Stimulated activated naive CD8-positive, alpha-beta T cell treated with anti-CD3 and anti-CD28 coated beads, Interleukin-15, Interleukin-2, amounts not matched to agents 100 U/mL and 50 U/mL, for 24 hours (primary cell): ENCODE results near the gene PRRX1.

ENCODE experiments used
- ATAC-seq: fragments of 150-1000 bp; cut with Tn5 transposase; one replicate; pipeline ENCODE4 v1.10.0; 2021
- DNase-seq: peaks from one replicate; pipeline ENCODE4 v3.0.0; 2021

PRRX1 gene

DNA sequence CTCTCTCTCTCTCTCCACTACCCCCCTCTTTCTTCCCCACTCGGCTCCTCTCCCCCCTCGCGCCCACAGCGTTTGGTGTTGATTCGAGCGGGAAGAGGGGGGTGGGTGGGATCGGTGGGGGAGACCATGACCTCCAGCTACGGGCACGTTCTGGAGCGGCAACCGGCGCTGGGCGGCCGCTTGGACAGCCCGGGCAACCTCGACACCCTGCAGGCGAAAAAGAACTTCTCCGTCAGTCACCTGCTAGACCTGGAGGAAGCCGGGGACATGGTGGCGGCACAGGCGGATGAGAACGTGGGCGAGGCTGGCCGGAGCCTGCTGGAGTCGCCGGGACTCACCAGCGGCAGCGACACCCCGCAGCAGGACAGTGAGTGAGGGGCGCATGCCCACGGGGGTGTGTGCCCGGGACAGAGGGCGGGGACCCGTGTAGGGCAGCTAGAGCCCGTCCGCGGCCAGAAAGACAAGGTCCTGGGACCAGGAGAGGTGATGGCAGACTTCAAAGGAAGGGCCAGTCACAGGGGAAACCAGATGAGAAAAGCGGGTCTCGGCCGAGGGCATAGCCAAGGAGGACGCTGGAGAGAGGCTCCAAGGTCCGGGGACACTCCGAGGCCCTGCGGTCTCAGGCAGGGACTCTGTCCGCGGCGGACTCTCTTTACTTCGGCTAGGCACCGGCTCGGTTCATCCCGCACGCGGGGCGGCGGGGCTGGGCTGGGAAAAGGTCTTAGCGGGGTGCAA lies at the start of gene PRRX1:
PRRX1 (plus strand) TSS at position 39 of the 735 bp plus-strand sequence; CDS start at position 127, 88 bp downstream.
- no peak for ATAC-seq

DNA sequence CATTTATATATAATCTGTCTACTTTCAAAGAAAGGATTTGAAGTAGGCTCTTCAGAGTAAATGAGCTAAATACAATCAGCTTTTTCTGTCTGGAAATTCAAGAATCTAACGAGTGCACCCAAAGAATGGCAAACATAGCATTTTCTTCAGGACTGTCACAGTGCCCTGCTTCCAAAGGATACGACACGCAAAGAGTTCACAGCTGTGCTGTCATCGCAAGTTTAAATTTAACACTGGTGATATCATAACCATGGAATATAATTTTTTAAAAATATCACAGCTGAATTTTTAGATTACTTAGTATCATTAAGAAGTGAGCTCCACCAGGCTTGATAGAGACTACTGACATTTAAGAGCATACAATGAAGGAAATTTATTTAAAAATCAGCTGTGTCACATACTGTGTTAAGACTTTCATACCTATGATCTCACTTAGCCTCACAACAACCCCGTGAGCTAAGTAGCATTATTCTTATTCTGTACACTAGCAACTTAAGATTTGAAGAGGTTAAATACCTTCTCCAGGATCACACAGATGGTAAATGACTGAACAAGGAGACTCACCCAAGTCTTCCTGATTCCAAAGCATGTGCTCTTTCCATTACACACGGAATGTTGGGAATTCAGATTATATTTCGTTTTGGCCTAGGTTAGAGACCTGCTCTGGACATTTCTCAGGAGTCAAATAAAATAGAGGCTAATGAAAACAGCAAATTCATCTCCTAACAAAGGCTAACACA lies 46.2 kb upstream of the PRRX1 start:
- ATAC-seq (no peak), DNase-seq (no peak)

More for the DNA sequence above, at the start of gene PRRX1:
- no peak for DNase-seq

DNA sequence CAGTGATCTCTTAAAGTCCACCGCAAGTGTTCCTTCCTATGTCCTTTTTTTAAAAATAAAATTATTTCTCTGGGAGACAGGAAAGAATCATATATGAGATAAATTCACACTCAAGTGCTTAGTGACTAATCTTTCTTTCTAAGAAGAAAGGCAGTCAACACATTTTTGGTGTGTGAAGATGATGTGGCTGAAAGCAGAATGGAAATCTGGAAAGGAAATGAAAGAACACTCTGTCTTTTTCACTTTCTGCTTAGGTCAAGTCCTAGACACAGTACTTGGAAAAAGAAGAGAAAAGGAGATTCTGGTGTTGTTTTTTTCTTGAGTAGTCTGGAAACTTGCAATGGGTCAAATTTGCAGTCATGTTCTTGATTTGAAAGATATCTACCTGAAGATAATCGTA lies 45.5 kb upstream of the PRRX1 start:
- ATAC-seq: no peak
- no peak for DNase-seq

DNA sequence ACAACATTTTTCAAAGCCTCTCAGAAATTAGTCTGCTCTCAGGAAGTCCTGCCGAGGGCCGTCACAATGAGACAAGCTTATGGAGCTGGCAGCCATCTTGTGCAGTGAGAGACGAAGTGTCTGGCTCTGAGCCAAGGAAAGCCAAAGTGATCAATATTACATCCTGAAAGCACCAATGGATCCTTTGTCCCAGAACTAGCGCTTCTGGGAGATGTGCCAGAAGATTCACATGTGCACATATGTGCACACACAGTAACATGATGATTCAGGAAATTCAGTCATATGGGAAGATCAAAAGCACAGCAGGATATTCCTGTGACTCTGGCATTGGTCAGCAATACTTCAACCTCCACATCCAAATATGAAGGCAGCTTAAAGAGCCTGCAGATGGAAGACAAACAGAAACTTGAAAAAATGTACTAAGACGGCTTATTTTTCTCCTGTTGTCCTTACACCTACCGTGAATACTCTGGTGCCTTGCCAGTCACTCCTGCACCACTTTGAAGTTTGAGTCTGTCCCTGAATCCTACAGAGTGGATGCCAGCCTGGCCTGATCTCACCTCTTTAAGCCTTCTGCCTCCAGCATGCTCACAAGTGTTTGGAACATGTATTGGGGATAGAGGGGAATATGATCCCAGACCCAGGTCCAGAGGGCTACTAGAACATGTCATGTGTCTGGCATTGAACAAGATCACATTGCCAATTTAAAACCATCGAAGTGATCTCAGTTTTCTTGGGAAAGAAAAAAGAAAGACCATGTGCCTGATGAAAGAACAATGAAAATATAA lies 44.5 kb upstream of the PRRX1 start:
- no peak for ATAC-seq
- DNase-seq: no peak

DNA sequence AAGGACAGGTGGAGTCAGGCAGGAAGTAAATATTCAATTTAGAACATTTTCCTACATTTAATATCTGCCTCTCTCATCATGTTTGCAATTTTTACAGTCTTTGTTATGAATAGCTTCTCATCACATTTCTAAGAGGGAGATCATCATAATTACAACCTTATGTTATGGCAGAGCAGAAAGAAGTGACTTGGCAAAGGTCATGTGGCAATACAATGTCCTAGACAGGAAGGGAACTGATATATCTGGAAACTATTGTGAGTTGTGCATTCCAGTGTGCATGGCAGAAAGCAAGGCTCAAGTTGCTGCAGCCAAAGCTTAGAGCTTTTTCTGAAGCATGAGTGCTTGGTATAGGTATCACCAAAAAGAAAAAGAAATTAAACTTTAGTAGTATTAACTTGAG lies 43.8 kb upstream of the PRRX1 start:
- ATAC-seq (no peak), DNase-seq (no peak)

DNA sequence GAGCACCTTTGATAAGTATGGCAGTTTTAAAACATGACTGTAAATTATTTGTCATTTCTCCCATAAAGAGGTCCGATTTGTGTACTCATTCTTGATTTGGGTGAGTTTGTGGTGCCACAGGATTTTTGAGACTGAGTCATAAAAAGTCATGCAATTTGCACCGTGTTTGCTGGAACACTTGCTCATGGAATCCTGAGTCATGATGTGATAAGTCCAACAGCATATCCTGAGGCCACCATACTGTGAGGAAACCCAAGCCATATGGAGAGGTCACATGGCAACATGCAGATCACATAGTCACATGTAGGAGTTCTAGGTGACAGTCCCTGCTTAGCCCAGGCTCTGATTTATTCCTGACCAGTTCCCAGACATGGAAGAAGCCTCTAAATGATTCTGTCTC lies 40.8 kb upstream of the PRRX1 start:
- no peak for DNase-seq
- no peak for ATAC-seq

DNA sequence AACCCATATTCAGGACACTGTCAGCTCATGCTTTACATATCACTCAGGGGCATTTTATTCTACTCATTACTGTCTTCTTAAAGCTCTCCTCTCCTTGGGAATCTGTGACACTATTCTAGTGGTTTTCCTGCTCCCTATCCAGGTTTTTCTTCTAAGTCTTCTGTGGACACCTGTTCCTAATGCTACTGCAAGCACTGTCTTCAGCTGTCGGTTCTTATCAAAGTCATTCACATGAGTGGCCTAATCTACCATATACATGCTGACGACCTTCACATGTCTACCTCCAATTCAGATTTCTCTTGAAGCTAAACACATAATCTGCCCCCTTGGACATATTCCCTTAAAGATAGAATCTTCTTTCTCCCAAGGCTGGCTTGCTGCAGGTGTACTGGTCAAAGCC lies 39.8 kb upstream of the PRRX1 start:
- no peak for ATAC-seq
- DNase-seq: no peak

DNA sequence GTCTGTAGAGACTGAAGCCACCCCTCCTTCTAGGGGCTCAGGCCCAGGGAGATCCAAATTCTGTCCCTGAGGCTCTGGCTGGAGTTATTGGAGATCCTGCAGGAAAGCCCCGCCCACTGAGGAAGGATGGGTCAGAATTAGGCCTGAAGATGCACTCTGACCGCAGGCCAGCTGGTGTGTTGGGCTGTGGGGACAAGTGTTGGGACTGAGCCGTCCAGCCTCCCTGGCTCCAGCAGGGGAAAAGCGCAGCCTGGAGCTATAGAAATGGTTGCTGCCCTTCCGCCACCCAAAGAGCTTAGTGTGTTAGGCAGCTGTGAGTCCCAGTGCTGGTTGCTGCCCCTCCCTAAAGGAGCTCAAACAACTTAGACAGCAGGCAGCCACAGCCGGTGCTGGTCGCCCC lies 33.0 kb upstream of the PRRX1 start:
- ATAC-seq: no peak
- no peak for DNase-seq

DNA sequence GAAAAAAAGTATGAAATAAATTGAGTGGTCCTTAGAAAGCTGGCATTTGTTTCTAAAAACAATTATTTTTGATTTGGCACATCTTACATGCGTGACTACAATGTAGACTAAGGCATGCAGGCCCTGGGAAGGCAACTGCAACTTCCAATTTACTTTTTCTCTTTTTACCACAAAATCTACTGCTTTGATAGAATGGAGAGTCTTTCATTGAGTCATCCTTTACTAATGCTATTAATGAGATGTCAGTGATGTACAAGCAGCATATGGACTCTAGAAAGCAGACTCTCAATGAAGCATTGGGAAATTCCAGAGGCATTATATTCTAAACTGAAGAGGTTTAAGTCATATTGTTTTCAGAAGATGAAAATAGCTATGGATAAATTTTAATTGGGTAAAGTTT lies 29.6 kb upstream of the PRRX1 start:
- DNase-seq (no peak), ATAC-seq (no peak)

DNA sequence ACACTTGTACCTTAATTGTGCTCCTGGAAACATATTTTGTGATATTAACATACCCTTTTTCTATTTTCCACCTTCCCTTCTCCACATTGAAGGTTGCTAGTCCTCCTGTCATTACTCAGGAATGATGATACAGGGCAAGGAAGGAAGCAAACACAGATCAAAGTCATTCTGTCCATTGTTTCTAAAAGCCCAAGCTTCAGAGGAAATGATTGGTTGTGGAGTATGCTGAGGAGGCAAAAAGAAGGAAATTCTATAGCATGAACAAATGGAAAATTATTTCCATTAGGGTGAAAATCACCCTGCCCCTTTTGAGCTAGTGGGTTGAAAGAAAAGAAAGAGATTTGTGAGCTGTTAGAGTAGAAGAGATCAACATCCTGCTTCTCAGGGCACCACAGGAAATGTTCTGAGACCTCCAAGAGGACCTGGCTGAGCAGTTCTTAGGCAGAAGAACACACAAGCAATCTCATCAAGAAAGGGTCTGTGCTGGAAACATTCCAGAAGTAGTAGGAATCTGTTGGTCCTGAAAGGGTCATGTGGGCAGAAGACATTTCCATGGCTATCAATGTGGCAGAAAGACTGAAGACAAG lies 29.0 kb upstream of the PRRX1 start:
- ATAC-seq: no peak
- DNase-seq: no peak

DNA sequence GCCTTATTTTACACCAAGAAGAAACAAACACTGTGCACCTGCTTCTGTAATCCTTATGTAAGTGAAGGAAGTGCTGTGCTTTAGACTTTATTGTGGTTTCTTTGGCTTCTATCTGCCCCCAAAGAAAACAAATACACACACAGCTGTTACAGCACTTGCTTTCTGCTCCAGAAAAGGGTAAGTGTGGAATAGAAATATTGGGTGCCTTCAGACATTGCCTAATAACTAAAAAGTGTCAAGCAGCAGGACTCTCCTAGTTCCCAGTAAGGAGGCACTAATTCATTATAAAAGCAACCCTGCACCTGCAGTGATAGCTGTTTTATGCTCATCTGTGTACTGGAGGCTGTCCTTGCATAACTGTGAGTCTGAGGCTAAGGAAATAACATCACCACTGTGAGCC lies 23.4 kb upstream of the PRRX1 start:
- no peak for ATAC-seq
- DNase-seq: no peak

DNA sequence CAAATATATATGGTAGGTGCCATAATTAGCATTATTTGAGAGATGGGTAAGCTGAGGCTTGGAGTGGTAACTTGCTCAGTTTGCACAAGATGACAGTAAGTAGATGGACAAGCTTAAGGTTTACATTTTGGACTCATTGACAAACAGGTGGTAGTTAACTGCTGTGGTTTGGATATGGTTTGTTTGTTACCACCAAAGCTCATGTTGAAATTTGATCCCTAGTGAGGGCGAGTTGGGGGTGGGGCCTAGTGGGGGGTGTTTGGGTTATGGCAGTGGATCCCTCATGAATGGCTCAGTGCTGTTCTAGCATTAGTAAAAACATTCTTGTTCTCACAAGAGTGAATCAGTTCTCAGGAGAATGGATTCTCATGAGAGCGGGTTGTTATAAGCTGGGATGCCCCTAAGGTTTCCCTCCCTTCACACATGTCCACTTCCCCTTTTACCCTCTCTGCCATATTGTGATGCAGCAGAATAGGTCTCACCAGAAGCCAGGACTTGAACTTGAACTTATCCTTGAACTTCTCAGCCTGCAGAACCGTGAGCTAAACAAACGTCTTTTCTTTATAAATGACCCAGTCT lies 6.6 kb upstream of the PRRX1 start:
- ATAC-seq (no peak), DNase-seq (no peak)

DNA sequence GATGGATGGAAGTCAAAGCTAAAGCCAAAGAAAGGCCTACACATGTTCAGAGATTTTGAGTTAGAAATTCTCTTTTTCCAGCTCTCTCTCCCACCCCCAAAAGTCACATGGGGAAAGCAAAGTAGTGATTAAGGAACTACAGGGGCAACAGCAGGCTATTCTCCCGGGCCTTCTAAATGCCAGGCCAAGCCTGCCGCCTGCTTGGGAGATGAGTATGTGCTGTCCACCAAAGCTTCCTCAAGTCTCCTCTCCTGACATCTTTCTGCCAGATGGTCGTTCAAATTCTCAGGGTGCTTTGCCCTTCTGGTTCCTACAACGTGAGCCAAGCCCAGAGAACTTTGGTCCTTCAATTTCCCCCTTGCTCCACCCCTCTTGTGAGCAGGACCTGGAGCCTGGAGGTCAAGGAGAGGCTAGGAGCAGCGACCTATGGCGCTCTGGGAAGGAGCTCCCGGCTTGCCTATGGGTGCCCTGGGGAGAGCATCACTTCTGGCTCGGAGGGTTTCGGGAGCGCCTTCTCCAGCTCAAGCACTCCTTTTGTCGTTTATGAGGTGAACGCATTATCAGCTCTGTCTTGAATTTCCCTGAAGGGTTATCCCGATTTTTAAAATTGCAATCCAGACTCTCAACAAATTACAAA lies 4.4 kb upstream of the PRRX1 start:
- DNase-seq (no peak), ATAC-seq (no peak)

DNA sequence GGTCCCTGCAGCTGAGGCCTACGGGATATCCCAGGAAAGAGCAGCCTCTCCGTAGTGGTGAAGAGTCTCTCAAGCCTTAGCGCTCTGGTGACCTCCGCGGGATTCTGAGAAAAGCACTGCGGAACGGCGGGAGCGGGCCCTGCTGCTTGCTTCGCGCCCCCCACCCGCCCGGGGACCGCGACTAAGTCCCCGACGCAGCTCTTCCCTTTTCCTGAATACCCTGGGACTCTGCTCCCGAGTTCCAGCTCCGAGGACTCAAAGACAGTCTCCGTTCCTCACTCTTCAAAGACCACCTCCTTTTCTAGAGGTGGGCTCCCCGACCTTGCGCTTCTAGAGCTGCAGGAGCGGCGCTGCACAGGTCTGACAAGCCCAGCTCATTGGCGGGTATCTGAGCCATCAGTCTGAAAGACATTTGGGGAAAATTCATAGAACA lies 3.6 kb upstream of the PRRX1 start:
- no peak for DNase-seq
- no peak for ATAC-seq

DNA sequence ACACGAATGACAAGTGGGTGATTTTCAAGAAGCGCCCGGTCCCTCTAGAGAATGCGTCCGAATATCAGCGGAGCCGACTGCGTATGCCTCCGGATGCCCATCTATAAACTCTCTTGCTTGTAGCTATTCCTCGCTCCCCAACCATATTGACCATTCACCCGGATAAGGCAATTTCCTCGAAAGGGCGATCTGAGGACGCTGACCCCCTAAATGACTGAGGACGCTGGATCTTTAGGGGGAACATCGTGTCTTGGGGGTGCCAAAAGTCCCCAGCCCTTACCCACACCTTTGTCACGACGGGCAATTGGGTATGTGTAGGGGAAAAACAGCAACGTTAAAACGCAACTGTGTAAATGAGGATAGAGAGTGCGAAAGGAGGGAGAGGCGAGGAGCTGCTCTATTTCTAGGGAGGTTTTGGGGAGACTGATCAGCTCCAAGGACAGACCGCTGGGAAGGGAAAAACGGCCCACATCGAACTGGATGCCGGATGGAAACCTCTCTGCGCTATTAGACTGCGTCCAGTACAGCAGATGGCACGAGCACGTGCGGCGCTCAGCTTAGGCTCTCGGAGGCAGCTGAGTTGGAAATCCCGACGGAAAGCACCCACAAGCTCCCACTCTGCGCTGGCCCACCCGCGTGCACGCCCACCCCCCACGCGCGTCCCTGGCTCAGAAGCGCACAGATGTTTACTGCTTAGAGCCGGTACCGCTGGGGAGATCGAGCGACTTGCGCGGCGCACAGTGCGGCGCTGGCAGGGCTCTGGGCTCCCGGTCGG lies 2.9 kb upstream of the PRRX1 start:
- DNase-seq (no peak), ATAC-seq (no peak)

DNA sequence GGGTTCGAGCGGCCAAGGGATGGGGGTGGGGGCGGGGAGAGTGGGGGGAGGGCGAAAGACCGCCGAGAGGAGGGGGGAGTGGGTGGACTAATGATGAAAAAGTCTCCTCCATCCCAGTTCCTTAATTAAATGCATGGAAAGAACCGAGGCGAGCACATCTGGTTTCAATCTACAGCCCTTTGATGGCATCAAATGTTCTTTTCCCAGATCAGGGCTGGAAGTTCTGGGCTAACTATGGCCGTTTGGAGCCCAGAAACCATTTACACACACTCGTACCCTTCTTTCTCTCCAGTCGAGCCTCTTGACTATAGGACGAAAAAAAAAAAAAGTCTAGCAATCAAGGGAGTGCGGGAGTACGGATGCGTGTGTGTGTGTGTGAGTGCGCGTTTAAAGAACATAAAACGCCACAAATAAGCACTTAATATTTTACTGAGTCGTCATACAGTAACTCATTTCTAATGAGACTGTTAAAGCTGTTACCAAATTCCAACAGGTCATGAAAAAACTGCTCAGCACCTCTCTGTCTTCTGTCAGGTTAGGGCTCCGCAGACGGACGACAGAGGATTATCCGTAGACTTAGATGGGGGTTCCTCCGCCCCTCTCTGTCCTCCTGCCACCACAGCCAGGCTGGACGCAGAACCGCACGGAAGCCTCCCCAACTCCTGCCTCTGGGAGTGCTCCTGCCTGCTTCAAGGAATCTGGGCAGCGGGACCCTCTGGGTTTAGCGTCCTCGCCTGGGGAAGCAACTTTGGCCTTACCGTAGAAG lies 2.1 kb upstream of the PRRX1 start:
- ATAC-seq (no peak), DNase-seq (no peak)

DNA sequence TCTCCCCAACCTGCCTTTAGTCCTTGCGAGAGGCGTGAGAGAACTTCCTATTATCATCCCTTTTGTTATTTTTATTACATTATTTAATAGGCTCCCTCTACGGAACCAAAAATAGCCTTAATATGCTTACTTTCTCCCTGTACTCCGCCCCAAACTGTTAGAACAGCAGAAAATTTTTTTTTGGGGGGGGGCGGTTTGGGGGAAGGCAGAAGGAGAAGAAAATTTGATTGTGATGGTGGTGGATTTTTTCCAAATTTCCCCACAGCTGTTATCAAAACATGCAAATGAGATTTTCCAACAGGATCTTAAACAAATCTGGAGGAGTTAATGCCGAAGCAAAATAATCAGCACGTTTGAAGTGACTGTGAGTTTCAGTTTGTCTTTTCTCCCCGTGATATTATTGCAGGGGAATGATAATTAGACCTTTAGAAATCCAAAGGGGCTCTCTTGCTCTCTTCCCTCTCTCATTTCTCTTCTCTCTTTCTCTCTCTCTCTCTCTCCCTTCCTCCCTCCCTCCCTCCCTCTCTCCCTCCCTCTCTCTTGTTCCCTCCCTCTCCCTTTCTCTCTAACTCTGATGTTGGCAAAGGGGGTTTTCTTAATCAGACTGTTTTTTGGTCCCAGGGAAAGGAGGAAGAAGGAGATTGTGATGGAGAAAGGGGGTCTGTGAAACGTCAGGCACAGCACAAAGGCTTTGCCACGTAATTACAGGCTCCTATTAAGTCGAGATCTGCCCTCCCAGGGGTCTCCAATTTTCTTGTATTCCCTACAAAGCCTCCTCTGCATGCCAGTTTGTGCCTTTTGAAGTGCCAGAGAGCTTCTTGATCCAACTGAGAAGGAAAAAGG lies 1.1 kb upstream of the PRRX1 start:
- no peak for DNase-seq
- no peak for ATAC-seq

DNA sequence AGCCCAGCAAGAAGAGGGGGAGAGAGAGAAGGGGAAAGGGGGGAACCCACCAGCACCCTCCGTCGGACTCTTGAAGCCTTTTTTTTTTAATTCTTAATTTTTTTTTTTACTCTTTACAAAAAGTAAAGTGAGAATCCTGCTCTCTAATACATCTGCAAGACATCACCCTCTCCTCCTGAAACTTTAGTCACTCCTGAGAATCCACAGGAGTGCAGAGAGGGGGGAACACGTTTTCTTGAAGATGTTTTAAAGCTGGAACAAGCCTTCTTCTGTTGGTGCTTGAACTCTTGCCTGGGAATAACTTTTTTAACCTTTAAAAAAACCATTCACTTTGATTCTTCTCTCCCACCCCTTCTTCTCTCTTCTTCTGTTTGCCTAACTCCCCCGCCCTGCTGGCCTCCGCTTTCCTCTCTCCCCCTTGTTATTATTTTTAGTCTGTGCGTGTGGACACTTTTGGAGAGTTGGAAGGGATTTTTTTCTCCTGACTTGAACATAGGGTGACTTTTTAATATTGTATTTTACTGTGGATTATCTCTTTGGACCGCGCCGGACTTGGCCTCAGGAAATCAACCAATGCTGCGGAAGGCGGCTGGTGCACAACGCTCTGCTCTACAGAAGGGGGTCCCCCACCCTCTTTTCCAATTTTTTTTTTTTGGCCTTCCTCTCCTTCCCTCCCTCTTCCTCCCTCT lies 383 bp upstream of the PRRX1 start:
- no peak for DNase-seq
- no peak for ATAC-seq
